Activated T-cell treated with anti-CD3 and anti-CD28 coated beads, Interleukin-2, amount 50 U/mL, for 4 hours (primary cell): ENCODE measurements around the gene ACTL10. TPM values are rescaled to one million over a fixed set of nuclear protein-coding genes. Genes with fewer than 3 reads are reported as not detected.
"Not testable (repeated sequence)": the region's sequence is repeated elsewhere in the genome, so short reads cannot be mapped to it uniquely, and the experiment has no call there.

Source experiments
- ATAC-seq, 2 donors: fragments of 200-7000 bp; cut with Tn5 transposase; one replicate each; pipeline ENCODE4 v1.10.0; 2021
- DNase-seq: peaks from one replicate; pipeline ENCODE4 v3.0.0-alpha.2; 2020
- H3K27me3 Mint-ChIP-seq: one replicate; pipeline ENCODE4 v1.8.0; 2021; ENCODE audit warnings: low read depth, mixed read lengths
- H3K36me3 Mint-ChIP-seq: one replicate; pipeline ENCODE4 v1.8.0; 2022; ENCODE audit warnings: mixed read lengths; ENCODE audit not compliant: insufficient read depth
- H3K4me1 Mint-ChIP-seq: one replicate; pipeline ENCODE4 v1.8.0; 2021; ENCODE audit warnings: low read depth, mixed read lengths
- H3K4me3 Mint-ChIP-seq: one replicate; pipeline ENCODE4 v1.8.0; 2021; ENCODE audit warnings: mild to moderate bottlenecking, moderate library complexity, mixed read lengths
- H3K9me3 Mint-ChIP-seq: one replicate; pipeline ENCODE4 v1.8.0; 2021; ENCODE audit warnings: mixed read lengths
- total RNA-seq, 3 donors: library from RNA; stranded (reverse); gene quantifications; one replicate each; pipeline ENCODE4 v1.2.1, GENCODE V29; 2021

ACTL10 gene
- total RNA-seq, result 1 to 10 TPM; 5.0 to 7.6 (median 6.9) TPM

DNA sequence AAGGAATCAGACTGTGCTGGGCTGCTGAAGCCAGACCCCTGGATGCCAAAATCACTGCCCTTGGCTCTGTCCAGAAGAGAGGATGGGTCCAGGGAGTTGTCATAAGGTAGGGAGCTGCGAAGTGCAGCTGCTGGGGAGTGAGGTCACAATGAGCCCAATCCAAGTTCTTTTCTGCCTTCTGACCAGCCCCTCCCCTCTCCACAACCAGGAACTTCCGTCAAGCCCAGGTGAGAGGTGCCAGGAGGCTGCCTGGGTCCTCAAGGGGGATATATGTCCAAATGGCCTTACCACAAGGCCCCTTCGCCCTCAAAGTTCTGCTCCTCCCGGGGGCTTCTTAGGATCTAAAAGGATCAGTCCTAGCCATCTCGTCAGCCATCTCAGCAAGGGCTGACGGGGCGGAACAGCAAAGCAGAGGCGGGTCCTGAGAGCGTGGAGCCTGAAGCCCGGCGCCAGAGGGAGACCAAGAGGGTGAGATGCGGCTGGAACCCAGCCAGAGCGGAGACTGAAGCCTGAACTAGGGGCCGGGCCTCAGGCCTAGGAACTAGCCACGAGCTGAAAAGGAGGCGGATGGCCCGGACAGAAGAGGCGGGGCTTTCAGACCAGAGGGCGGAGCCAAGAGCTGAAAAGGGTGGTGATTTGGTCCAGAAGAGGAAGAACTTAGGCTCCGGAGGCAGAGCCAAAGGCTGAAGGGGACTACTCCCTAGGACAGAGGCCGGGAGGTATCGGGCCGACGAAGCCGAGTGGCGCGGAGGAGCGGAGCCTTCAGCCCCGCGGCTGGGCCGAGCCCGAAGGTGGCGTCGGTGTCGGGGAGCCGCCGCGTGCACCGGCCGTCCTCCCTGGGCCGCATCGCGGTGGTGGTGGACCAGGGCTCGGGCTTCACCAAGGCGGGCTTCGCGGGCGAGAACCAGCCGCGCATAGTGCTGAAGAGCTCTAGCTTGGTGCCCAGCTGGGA lies at the start of gene ACTL10:
TSS of gene ACTL10 (plus strand) at position 651 of the 952 bp plus-strand sequence. CDS start 555 bp downstream, outside the sequence.
- H3K9me3 Mint-ChIP-seq, result no peaks in the 10 kb centered on the region
- ATAC-seq (peak; percentile 45 to 47), DNase-seq (peak; percentile 71)
- no peaks in the 10 kb centered on the region for H3K27me3 Mint-ChIP-seq
- peaks cover 30% of the 10 kb centered on the region for H3K4me1 Mint-ChIP-seq
- H3K36me3 Mint-ChIP-seq, result no peaks in the 10 kb centered on the region
- peak within 1 kb of the TSS; percentile 87 for H3K4me3 Mint-ChIP-seq

DNA sequence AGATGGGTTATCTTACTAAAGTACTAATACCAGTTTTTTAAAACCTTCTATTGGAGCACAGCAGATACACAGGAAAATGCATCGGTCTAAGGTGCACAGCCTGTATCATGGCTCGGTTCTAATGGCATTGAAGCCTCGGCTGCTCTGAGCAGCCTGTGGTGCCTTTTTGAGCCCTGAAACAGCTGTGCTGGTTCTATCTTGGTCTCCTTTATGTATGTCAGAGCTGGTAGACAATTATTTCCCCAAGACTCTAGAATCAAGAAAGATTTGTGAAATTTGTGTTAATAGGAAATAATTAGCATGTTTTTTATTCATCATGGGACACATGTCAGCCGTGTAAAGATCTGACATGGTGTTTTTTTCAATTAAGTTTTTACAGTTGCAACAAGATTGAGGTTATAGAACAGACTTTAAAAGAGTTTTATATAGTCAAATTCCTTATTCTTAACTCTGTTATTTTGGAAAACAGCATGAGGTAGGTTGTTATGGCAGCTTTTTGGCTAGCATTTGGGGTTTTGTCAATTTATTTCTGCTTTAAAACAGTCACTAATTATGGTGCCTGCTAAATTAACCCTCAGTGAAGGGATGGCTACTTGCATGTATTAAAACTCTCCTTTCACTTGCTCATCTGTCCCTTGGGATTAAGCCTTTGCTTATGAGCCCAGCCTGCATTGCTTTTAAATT lies 44.9 kb upstream of the ACTL10 start:
- ATAC-seq, result no peak
- Mint-ChIP-seq H3K4me1 (peaks cover 23% of the 10 kb centered on the region), H3K4me3 (no peak overlapping the region), H3K27me3 (no peaks in the 10 kb centered on the region), H3K9me3 (no peaks in the 10 kb centered on the region), H3K36me3 (peaks cover 26% of the 10 kb centered on the region)
- no peak for DNase-seq

DNA sequence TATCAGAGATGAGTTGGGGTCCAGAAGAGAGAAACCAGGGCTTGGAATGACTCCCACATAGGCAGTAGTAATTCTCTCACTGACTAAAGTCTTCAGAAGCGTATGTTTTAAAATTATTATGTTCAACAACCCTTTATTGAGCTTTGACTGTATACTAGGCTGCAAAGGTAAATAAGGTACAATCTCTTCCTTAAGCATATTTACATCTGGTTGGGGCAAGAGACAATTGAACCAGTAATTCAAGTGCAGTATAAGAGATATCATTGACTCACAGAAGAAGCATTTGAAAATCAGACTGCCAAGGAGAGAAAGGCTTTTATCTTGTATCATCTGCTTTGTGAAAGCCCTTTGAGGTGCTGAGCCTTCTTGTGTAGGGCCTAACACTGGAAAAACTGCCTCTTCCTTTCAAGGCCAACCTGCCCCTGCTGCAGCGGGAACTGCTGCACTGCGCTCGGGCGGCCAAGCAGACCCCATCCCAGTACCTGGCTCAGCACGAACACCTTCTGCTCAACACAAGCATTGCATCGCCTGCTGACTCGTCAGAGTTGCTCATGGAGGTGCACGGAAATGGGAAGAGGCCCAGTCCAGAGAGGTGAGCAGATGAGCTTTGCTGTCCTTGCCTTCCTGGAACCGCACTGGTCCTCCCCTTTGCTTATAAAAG lies 43.9 kb upstream of the ACTL10 start:
- H3K27me3 Mint-ChIP-seq, result no peaks in the 10 kb centered on the region
- H3K4me1 Mint-ChIP-seq, result peaks cover 23% of the 10 kb centered on the region
- DNase-seq (no peak), ATAC-seq (no peak)
- H3K36me3 Mint-ChIP-seq, result peaks cover 24% of the 10 kb centered on the region
- no peak overlapping the region for H3K4me3 Mint-ChIP-seq
- H3K9me3 Mint-ChIP-seq, result no peaks in the 10 kb centered on the region

DNA sequence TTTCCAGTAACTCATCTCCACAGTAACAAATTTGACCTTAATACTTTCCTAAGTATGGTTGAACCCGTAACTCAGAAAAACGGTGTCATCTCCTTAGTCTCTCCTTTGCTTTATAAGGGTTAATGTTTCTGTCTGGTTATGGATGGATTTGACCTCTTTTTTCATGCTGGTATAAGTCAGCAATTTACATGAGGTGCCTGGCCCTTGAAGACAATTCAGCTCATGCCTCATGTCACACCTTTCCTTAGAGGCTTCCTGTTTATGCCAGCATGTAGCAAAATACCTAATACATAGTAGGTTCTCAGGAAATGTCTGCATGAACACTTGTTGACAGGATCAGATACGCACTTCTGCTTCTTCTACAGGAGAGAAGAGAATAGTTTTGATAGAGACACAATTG lies 42.3 kb upstream of the ACTL10 start:
- H3K36me3 Mint-ChIP-seq, result peaks cover 30% of the 10 kb centered on the region
- peaks cover 23% of the 10 kb centered on the region for H3K4me1 Mint-ChIP-seq
- H3K9me3 Mint-ChIP-seq, result no peaks in the 10 kb centered on the region
- DNase-seq, result no peak
- H3K27me3 Mint-ChIP-seq, result no peaks in the 10 kb centered on the region
- peak in 1 of 2 donors; percentile 21 for ATAC-seq
- no peak overlapping the region for H3K4me3 Mint-ChIP-seq

DNA sequence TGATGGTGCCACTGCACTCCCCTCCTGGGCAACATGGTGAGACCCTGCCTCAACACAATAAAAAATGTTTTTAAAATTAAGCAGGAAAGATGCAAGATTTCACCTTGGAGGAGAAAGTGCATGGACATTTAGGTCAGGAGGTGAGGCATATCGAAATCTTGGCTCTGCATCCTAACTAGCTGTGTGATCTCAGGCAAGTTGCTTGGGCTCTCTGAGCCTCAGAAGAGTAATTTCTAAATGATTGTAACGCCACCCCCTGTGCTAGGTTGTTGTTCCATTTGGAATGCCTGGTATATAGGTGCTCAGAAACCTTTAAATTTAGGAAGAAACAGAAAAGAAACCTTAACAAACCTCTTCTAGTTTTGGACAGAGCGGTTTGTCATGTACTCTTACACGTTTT lies 40.6 kb upstream of the ACTL10 start:
- H3K9me3 Mint-ChIP-seq, result no peaks in the 10 kb centered on the region
- H3K4me1 Mint-ChIP-seq, result peaks cover 23% of the 10 kb centered on the region
- DNase-seq (no peak), ATAC-seq (no peak)
- peaks cover 41% of the 10 kb centered on the region for H3K36me3 Mint-ChIP-seq
- H3K27me3 Mint-ChIP-seq, result no peaks in the 10 kb centered on the region
- H3K4me3 Mint-ChIP-seq, result no peak overlapping the region

DNA sequence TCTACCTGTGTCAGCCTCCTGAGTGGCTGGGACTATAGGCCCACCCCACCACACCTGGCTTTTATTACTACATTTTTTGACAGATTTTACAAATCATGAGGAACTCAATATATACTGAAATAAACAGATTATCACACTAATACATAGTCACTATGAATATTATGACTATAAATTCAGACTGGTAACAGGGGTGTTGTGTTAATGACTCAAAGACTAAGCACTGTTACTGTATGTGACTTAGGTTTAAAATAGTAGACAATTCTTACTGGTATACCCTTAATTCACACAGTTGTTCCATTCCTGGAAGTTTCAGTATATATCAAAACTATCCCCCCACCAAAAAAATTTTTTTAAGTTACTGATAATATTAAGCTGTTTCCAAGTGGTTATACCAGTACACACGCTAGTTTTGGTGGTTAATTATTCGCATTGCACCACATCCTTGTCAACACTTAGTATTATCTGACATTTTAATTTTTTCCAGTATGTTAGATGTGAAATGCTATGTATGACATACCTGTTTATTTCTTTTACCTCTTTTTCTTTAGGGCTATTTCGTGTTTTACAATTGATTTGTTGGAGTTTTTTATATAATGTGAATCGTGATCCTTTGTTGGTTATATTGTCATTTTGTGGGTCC lies 39.0 kb upstream of the ACTL10 start:
- DNase-seq (no peak), ATAC-seq (no peak)
- Mint-ChIP-seq H3K9me3 (no peaks in the 10 kb centered on the region), H3K4me1 (peaks cover 23% of the 10 kb centered on the region), H3K4me3 (no peak overlapping the region), H3K36me3 (peaks cover 42% of the 10 kb centered on the region), H3K27me3 (no peaks in the 10 kb centered on the region)

DNA sequence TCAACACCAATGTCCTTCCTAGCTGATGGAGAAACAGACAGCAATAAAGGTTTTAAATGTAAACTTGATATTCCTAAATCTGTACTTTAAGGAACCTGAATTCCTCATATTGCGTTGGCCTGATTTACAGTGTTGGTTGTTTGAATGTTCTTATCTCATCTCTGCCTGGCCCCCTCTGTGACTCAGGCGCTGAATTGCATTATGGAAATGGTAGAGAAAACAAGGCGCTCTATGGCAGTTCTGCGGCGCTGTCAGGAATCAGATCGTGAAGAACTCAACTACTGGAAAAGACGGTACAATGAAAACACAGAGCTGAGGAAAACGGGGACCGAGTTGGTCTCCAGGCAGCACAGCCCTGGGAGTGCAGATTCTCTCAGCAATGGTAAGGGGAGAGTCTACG lies 37.2 kb upstream of the ACTL10 start:
- ATAC-seq, result no peak
- peaks cover 36% of the 10 kb centered on the region for H3K36me3 Mint-ChIP-seq
- H3K4me1 Mint-ChIP-seq, result peaks cover 14% of the 10 kb centered on the region
- no peak for DNase-seq
- H3K27me3 Mint-ChIP-seq, result no peaks in the 10 kb centered on the region
- no peaks in the 10 kb centered on the region for H3K9me3 Mint-ChIP-seq
- H3K4me3 Mint-ChIP-seq, result no peak overlapping the region

DNA sequence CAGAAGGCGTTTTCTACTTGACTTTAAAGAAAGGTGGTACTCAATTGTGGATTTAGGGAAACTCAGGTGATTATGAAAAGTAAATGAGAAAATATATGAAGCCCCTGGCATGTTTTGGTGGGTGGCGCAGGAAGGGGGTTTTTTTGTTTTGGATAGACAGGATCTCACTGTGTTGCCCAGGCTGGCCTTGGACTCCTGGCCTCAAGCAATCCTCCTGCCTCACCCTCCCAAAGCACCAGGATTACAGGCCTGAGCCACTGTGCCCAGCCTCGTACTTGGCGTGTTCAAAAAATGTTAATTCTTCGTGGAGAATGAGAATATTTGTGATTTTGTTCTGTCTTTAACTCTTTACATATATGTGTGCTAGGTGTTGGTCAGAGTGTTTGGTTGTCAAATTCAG lies 36.8 kb upstream of the ACTL10 start:
- Mint-ChIP-seq H3K27me3 (no peaks in the 10 kb centered on the region), H3K9me3 (no peaks in the 10 kb centered on the region), H3K36me3 (peaks cover 36% of the 10 kb centered on the region), H3K4me1 (peaks cover 9% of the 10 kb centered on the region), H3K4me3 (no peak overlapping the region)
- DNase-seq, result no peak
- no peak for ATAC-seq

DNA sequence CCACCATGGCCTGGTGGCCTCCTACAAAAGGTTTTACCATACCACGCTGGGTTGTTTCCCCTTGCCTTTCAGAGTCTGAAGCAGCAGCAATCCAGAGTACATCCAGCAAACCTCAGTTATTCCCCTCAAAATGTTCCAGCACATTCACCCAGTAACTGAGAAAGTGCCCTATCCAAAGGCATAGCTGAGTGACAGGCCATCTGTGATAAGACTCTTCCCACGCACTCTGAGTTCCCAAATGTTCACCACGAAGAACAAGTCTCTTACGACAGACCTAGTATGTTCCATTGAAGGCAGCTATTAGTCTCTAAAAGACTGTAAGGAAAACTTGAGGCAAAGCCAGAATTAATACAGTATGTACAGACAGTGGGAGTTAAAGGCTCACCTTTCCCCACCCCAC lies 36.2 kb upstream of the ACTL10 start:
- no peaks in the 10 kb centered on the region for H3K9me3 Mint-ChIP-seq
- DNase-seq (no peak), ATAC-seq (no peak)
- no peak overlapping the region for H3K4me3 Mint-ChIP-seq
- H3K27me3 Mint-ChIP-seq, result no peaks in the 10 kb centered on the region
- H3K36me3 Mint-ChIP-seq, result peaks cover 32% of the 10 kb centered on the region
- H3K4me1 Mint-ChIP-seq, result peaks cover 5% of the 10 kb centered on the region

DNA sequence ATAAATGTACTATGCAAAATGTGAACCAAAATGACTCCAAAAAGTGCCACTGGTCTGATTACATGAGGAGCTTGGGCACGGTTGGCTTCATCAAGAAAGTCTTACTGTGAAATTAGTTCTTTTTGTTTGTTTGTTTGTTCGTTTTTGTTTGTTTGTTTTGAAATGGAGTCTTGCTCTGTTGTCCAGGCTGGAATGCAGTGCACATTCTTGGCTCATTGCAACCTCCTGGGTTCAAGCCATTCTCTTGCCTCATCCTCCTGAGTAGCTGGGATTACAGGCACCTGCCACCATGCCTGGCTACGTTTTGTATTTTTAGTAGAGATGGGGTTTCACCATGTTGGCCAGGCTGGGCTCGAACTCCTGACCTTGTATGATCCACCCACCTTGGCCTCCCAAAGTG lies 34.8 kb upstream of the ACTL10 start:
- H3K4me3 Mint-ChIP-seq, ATAC-seq, H3K4me1 Mint-ChIP-seq, H3K27me3 Mint-ChIP-seq, H3K9me3 Mint-ChIP-seq, DNase-seq: not testable (repeated sequence)
- H3K36me3 Mint-ChIP-seq, result peaks cover 32% of the 10 kb centered on the region

DNA sequence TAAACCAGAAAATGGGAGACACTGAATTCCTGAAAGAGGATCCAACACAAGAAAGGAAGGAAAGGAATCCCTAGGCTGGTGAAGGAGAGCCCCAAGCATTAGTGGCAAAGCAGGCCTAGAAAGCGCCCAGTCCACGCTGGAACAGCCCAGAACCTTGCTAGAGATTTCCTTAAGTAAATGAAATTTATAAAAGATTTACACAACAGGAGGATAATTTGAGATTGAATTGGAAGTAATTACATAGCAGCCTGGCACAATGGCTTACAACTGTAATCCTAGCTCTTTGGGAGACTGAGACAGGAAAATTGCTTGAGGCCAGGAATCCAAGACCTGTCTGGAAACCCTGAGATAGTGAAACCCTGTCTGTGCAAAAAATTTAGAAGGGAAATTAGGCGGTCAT lies 31.4 kb upstream of the ACTL10 start:
- DNase-seq (no peak), ATAC-seq (no peak)
- H3K9me3 Mint-ChIP-seq, result no peaks in the 10 kb centered on the region
- H3K4me3 Mint-ChIP-seq, result no peak overlapping the region
- H3K36me3 Mint-ChIP-seq, result peaks cover 34% of the 10 kb centered on the region
- no peaks in the 10 kb centered on the region for H3K27me3 Mint-ChIP-seq
- H3K4me1 Mint-ChIP-seq, result peaks cover 5% of the 10 kb centered on the region

DNA sequence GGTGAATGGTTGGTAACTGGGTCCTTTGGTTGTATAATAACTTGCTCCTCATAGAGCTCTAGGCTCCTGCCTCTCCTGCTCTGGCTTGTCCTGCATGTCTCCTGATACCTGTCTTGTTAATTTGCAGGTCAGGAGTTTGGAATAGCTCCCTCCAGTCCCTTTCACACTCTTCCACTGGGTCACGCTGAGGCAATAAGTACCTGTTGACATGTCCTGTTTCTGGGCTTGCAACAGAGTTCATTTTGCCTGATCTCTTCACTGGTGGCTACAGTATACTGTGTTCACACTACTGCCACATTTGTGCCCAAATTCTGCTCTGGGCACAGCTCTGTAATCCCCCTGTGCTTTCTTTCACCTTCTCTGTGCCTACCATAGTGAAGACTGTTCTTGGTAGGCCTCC lies 30.0 kb upstream of the ACTL10 start:
- Mint-ChIP-seq H3K9me3 (no peaks in the 10 kb centered on the region), H3K27me3 (no peaks in the 10 kb centered on the region), H3K36me3 (peaks cover 27% of the 10 kb centered on the region), H3K4me3 (no peak overlapping the region), H3K4me1 (peaks cover 5% of the 10 kb centered on the region)
- ATAC-seq, result no peak
- DNase-seq, result no peak

DNA sequence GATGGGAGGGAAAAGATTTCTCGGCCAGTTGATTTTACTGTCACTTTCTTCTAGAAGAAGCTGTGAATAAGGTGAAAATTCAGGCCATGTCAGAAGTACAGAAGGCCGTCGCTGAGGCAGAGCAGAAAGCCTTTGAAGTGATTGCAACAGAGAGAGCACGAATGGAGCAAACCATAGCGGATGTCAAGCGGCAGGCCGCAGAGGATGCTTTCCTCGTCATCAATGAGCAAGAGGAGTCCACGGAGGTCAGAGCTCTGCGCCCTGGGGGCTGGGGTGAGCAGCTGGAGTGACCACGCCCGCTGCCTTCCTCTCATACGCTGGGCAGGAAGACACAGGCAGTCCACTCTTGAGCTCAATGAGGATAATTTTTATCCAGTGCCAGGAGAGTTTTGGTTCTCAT lies 26.5 kb upstream of the ACTL10 start:
- no peaks in the 10 kb centered on the region for H3K27me3 Mint-ChIP-seq
- H3K4me1 Mint-ChIP-seq, result no peaks in the 10 kb centered on the region
- ATAC-seq (no peak), DNase-seq (no peak)
- peaks cover 31% of the 10 kb centered on the region for H3K36me3 Mint-ChIP-seq
- H3K9me3 Mint-ChIP-seq, result no peaks in the 10 kb centered on the region
- no peak overlapping the region for H3K4me3 Mint-ChIP-seq
